ENCODE measurements around the gene CCL13. TPM values are rescaled to one million over a fixed set of nuclear protein-coding genes. Genes with fewer than 3 reads are reported as not detected.
A peak's percentile ranks its signal among the peaks of the same experiment; 100 is the strongest.

CCL13 gene
- total and polyA plus RNA-seq, 10 of the 15 experiments (the other 5 are each of a cell fraction or from before 2014, with no cell fraction given): not detected

DNA sequence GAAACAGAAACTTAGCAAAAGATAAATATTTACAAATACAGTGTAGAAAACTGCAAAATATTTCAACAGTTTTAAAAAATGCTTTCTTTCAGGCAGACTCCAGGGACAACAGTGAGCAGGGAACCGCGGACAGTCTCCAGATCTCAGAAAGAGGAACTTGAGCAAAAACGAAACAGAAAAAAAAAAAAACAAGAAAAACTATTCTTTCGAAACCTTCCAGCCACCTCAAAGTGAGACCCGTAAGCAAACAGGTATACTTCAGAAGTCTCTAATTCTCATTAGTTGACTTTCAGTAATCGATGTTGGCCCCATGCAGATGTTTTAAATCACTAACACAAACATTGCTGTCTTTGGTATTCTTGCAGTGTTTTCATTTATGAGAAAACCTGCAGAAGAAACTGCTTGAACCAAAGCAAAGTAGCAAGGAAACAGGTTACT is 22.4 kb downstream of the CCL13 start (continued):
- TF ChIP-seq CREB1 (IDR thresholded peaks at IDR 0.05; ENCODE audit: low read depth) (no peak), EZH2 (IDR thresholded peaks at IDR 0.05; ENCODE audit: borderline replicate concordance, control insufficient read depth, low read depth, low read length) (no peak), POLR2A (IDR thresholded peaks at IDR 0.05; ENCODE audit: low read depth, low read length) (no peak), NRF1 (conservative IDR thresholded peaks at IDR 0.05; ENCODE audit: low read depth, low read length) (no peak), YY1 (IDR thresholded peaks at IDR 0.05; ENCODE audit: low read depth, low read length) (no peak), ZNF217 (IDR thresholded peaks at IDR 0.05) (peak; percentile 95), ZBED1 (IDR thresholded peaks at IDR 0.05; ENCODE audit: borderline replicate concordance) (no peak), EGR1 (IDR thresholded peaks at IDR 0.05; ENCODE audit: borderline replicate concordance in 1 of 2, low read depth in 2 of 2, low read length in 2 of 2) (no peak), HDGF (IDR thresholded peaks at IDR 0.05) (no peak), HCFC1 (IDR thresholded peaks at IDR 0.05; ENCODE audit: low read length) (no peak)
- TF ChIP-seq, protein P1, sequence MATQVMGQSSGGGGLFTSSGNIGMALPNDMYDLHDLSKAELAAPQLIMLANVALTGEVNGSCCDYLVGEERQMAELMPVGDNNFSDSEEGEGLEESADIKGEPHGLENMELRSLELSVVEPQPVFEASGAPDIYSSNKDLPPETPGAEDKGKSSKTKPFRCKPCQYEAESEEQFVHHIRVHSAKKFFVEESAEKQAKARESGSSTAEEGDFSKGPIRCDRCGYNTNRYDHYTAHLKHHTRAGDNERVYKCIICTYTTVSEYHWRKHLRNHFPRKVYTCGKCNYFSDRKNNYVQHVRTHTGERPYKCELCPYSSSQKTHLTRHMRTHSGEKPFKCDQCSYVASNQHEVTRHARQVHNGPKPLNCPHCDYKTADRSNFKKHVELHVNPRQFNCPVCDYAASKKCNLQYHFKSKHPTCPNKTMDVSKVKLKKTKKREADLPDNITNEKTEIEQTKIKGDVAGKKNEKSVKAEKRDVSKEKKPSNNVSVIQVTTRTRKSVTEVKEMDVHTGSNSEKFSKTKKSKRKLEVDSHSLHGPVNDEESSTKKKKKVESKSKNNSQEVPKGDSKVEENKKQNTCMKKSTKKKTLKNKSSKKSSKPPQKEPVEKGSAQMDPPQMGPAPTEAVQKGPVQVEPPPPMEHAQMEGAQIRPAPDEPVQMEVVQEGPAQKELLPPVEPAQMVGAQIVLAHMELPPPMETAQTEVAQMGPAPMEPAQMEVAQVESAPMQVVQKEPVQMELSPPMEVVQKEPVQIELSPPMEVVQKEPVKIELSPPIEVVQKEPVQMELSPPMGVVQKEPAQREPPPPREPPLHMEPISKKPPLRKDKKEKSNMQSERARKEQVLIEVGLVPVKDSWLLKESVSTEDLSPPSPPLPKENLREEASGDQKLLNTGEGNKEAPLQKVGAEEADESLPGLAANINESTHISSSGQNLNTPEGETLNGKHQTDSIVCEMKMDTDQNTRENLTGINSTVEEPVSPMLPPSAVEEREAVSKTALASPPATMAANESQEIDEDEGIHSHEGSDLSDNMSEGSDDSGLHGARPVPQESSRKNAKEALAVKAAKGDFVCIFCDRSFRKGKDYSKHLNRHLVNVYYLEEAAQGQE (IDR thresholded peaks at IDR 0.05; ENCODE audit: low read depth, low read length): no peak
- TF ChIP-seq, protein P2, sequence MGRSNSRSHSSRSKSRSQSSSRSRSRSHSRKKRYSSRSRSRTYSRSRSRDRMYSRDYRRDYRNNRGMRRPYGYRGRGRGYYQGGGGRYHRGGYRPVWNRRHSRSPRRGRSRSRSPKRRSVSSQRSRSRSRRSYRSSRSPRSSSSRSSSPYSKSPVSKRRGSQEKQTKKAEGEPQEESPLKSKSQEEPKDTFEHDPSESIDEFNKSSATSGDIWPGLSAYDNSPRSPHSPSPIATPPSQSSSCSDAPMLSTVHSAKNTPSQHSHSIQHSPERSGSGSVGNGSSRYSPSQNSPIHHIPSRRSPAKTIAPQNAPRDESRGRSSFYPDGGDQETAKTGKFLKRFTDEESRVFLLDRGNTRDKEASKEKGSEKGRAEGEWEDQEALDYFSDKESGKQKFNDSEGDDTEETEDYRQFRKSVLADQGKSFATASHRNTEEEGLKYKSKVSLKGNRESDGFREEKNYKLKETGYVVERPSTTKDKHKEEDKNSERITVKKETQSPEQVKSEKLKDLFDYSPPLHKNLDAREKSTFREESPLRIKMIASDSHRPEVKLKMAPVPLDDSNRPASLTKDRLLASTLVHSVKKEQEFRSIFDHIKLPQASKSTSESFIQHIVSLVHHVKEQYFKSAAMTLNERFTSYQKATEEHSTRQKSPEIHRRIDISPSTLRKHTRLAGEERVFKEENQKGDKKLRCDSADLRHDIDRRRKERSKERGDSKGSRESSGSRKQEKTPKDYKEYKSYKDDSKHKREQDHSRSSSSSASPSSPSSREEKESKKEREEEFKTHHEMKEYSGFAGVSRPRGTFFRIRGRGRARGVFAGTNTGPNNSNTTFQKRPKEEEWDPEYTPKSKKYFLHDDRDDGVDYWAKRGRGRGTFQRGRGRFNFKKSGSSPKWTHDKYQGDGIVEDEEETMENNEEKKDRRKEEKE (IDR thresholded peaks at IDR 0.05): no peak
- TF ChIP-seq, protein P3, sequence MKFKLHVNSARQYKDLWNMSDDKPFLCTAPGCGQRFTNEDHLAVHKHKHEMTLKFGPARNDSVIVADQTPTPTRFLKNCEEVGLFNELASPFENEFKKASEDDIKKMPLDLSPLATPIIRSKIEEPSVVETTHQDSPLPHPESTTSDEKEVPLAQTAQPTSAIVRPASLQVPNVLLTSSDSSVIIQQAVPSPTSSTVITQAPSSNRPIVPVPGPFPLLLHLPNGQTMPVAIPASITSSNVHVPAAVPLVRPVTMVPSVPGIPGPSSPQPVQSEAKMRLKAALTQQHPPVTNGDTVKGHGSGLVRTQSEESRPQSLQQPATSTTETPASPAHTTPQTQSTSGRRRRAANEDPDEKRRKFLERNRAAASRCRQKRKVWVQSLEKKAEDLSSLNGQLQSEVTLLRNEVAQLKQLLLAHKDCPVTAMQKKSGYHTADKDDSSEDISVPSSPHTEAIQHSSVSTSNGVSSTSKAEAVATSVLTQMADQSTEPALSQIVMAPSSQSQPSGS (IDR thresholded peaks at IDR 0.05; ENCODE audit: low read length): peak; percentile 67
- TF ChIP-seq, protein P4, sequence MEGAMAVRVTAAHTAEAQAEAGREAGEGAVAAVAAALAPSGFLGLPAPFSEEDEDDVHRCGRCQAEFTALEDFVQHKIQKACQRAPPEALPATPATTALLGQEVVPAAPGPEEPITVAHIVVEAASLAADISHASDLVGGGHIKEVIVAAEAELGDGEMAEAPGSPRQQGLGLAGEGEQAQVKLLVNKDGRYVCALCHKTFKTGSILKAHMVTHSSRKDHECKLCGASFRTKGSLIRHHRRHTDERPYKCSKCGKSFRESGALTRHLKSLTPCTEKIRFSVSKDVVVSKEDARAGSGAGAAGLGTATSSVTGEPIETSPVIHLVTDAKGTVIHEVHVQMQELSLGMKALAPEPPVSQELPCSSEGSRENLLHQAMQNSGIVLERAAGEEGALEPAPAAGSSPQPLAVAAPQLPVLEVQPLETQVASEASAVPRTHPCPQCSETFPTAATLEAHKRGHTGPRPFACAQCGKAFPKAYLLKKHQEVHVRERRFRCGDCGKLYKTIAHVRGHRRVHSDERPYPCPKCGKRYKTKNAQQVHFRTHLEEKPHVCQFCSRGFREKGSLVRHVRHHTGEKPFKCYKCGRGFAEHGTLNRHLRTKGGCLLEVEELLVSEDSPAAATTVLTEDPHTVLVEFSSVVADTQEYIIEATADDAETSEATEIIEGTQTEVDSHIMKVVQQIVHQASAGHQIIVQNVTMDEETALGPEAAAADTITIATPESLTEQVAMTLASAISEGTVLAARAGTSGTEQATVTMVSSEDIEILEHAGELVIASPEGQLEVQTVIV (IDR thresholded peaks at IDR 0.05; ENCODE audit: borderline replicate concordance, partially characterized antibody): no peak
- TF ChIP-seq, protein P5, sequence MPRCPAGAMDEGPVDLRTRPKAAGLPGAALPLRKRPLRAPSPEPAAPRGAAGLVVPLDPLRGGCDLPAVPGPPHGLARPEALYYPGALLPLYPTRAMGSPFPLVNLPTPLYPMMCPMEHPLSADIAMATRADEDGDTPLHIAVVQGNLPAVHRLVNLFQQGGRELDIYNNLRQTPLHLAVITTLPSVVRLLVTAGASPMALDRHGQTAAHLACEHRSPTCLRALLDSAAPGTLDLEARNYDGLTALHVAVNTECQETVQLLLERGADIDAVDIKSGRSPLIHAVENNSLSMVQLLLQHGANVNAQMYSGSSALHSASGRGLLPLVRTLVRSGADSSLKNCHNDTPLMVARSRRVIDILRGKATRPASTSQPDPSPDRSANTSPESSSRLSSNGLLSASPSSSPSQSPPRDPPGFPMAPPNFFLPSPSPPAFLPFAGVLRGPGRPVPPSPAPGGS (IDR thresholded peaks at IDR 0.05; ENCODE audit: borderline replicate concordance, insufficient read depth, low read depth, low read length, poor library complexity, severe bottlenecking): no peak

Measured in GM12878 (cell line).